SKM-1 treated with dmso at 0.1 percent for 144 hours (cell line): ENCODE results near the gene ELAPOR1.
A peak's percentile ranks its signal among the peaks of the same experiment; 100 is the strongest.
"Not testable (repeated sequence)": the region's sequence is repeated elsewhere in the genome, so short reads cannot be mapped to it uniquely, and the experiment has no call there.

ENCODE experiments used
- DNase-seq: peaks from one replicate; lab custom pipeline; 2025; ENCODE audit not compliant: unreplicated experiment; lab: John Stamatoyannopoulos, UW

ELAPOR1 gene

GRCh38 chr1:109134423-109134822 lies 20.5 kb downstream of the ELAPOR1 start:
- DNase-seq, result no peak

- no peak for DNase-seq
Measured at GRCh38 chr1:109135940-109136339, 22.0 kb downstream of the ELAPOR1 start.

- DNase-seq, result no peak
Measured at GRCh38 chr1:109136766-109137165, 22.9 kb downstream of the ELAPOR1 start.

- DNase-seq, result no peak
Measured at GRCh38 chr1:109137958-109138357, 24.0 kb downstream of the ELAPOR1 start.

- DNase-seq, result peak; percentile 9
Measured at GRCh38 chr1:109138358-109138757, 24.4 kb downstream of the ELAPOR1 start.

GRCh38 chr1:109140392-109140791 lies 26.5 kb downstream of the ELAPOR1 start:
- DNase-seq, result no peak

- DNase-seq, result no peak
Measured at GRCh38 chr1:109142260-109142659, 28.3 kb downstream of the ELAPOR1 start.

GRCh38 chr1:109142725-109143124 lies 28.8 kb downstream of the ELAPOR1 start:
- not testable (repeated sequence) for DNase-seq

GRCh38 chr1:109148987-109149561 lies 35.2 kb downstream of the ELAPOR1 start:
- no peak for DNase-seq

GRCh38 chr1:109149874-109150601 lies 36.1 kb downstream of the ELAPOR1 start:
- no peak for DNase-seq

GRCh38 chr1:109151146-109151990 lies 37.5 kb downstream of the ELAPOR1 start:
- DNase-seq, result no peak

- no peak for DNase-seq
Measured at GRCh38 chr1:109152196-109152595, 38.3 kb downstream of the ELAPOR1 start.

GRCh38 chr1:109156916-109157385 lies 43.0 kb downstream of the ELAPOR1 start:
- no peak for DNase-seq

- DNase-seq, result no peak
Measured at GRCh38 chr1:109158433-109158832, 44.5 kb downstream of the ELAPOR1 start.

- no peak for DNase-seq
Measured at GRCh38 chr1:109159326-109159725, 45.4 kb downstream of the ELAPOR1 start.

GRCh38 chr1:109160071-109160840 lies 46.3 kb downstream of the ELAPOR1 start:
- DNase-seq, result no peak

- DNase-seq, result peak; percentile 99
Measured at GRCh38 chr1:109161858-109162606, 48.1 kb downstream of the ELAPOR1 start.

- DNase-seq, result peak; percentile 63
Measured at GRCh38 chr1:109162626-109163025, 48.7 kb downstream of the ELAPOR1 start.

GRCh38 chr1:109163551-109163950 lies 49.6 kb downstream of the ELAPOR1 start:
- peak; percentile 88 for DNase-seq
